D341Med (cell line): ENCODE measurements around the gene PNMA8C.

Experiments used
- DNase-seq: peaks from one replicate; pipeline ENCODE4 v3.0.0; 2012; ENCODE audit warnings: low spot score

The PNMA8C gene

GRCh38 chr19:46428239-46429135, at the start of gene PNMA8C:
Gene PNMA8C (minus strand): TSS chr19:46428936. CDS start chr19:46428359, 577 bp downstream.
- DNase-seq: no peak

GRCh38 chr19:46475986-46476385, 47.2 kb upstream of the PNMA8C start:
- DNase-seq: no peak

- DNase-seq: no peak
Observed at GRCh38 chr19:46474211-46474610, 45.5 kb upstream of the PNMA8C start.

GRCh38 chr19:46472592-46472991, 43.9 kb upstream of the PNMA8C start:
- no peak for DNase-seq

- no peak for DNase-seq
Observed at GRCh38 chr19:46471811-46472543, 43.2 kb upstream of the PNMA8C start.

- no peak for DNase-seq
Observed at GRCh38 chr19:46471116-46471733, 42.5 kb upstream of the PNMA8C start, which contains the start of gene PNMA8A. Gene PNMA8A (minus strand): TSS chr19:46471563. CDS start chr19:46471035, 528 bp downstream.

- DNase-seq: no peak
Observed at GRCh38 chr19:46470376-46470775, 41.6 kb upstream of the PNMA8C start.

GRCh38 chr19:46469541-46470185, 40.9 kb upstream of the PNMA8C start:
- no peak for DNase-seq

- DNase-seq: no peak
Observed at GRCh38 chr19:46466536-46467196, 37.9 kb upstream of the PNMA8C start.

- no peak for DNase-seq
Observed at GRCh38 chr19:46463516-46463915, 34.8 kb upstream of the PNMA8C start.

- DNase-seq: no peak
Observed at GRCh38 chr19:46461537-46461936, 32.8 kb upstream of the PNMA8C start.

- DNase-seq: no peak
Observed at GRCh38 chr19:46460981-46461380, 32.2 kb upstream of the PNMA8C start.

GRCh38 chr19:46460055-46460454, 31.3 kb upstream of the PNMA8C start:
- DNase-seq: no peak

- no peak for DNase-seq
Observed at GRCh38 chr19:46456930-46457329, 28.2 kb upstream of the PNMA8C start.

GRCh38 chr19:46454244-46454643, 25.5 kb upstream of the PNMA8C start:
- no peak for DNase-seq

GRCh38 chr19:46453661-46454060, 24.9 kb upstream of the PNMA8C start:
- no peak for DNase-seq

- DNase-seq: no peak
Observed at GRCh38 chr19:46452186-46452585, 23.4 kb upstream of the PNMA8C start.

- DNase-seq: no peak
Observed at GRCh38 chr19:46451352-46451751, 22.6 kb upstream of the PNMA8C start.

GRCh38 chr19:46450737-46451136, 22.0 kb upstream of the PNMA8C start:
- no peak for DNase-seq

GRCh38 chr19:46449228-46449627, 20.5 kb upstream of the PNMA8C start:
- DNase-seq: no peak

GRCh38 chr19:46448601-46449000, 19.9 kb upstream of the PNMA8C start:
- DNase-seq: no peak

GRCh38 chr19:46447824-46448223, 19.1 kb upstream of the PNMA8C start:
- no peak for DNase-seq
